ENCODE data around the gene IL12B. TPM values are rescaled to one million over a fixed set of nuclear protein-coding genes. Genes with fewer than 3 reads are reported as not detected.

Gene IL12B
- polyA plus RNA-seq, 1 donor: 0.09 TPM

GRCh38 chr5:159333545-159333925 is 3.2 kb upstream of the IL12B start:
- no peak overlapping the region for H3K4me3 ChIP-seq (ENCODE audit: low read length)
- H3K27ac ChIP-seq (ENCODE audit: low read length): no peak overlapping the region
- peaks cover 7% of the 10 kb centered on the region for H3K27me3 ChIP-seq (ENCODE audit: control insufficient read depth, insufficient read depth, low read length)
- no CpG with 5 or more reads among the region's 1 CpG for WGBS (ENCODE audit: insufficient coverage, low lambda C conversion rate)
- H3K4me1 ChIP-seq (ENCODE audit: control insufficient read depth, insufficient read depth, low read length): no peaks in the 10 kb centered on the region
- no peaks in the 10 kb centered on the region for H3K9me3 ChIP-seq (ENCODE audit: control insufficient read depth, low read depth, low read length)
- DNase-seq: no peak
- no peaks in the 10 kb centered on the region for H3K36me3 ChIP-seq (ENCODE audit: control insufficient read depth, insufficient read depth, low read length)

- H3K27me3 ChIP-seq (ENCODE audit: control insufficient read depth, insufficient read depth, low read length): peaks cover 10% of the 10 kb centered on the region
- no CpG with 5 or more reads among the region's 6 CpGs for WGBS (ENCODE audit: insufficient coverage, low lambda C conversion rate)
- H3K4me1 ChIP-seq (ENCODE audit: control insufficient read depth, insufficient read depth, low read length): no peaks in the 10 kb centered on the region
- no peak overlapping the region for H3K27ac ChIP-seq (ENCODE audit: low read length)
- H3K4me3 ChIP-seq (ENCODE audit: low read length): no peak overlapping the region
- no peaks in the 10 kb centered on the region for H3K9me3 ChIP-seq (ENCODE audit: control insufficient read depth, low read depth, low read length)
- DNase-seq: no peak
- H3K36me3 ChIP-seq (ENCODE audit: control insufficient read depth, insufficient read depth, low read length): no peaks in the 10 kb centered on the region
Observed at GRCh38 chr5:159332800-159333544, 2.7 kb upstream of the IL12B start.

GRCh38 chr5:159331093-159331973 is 1.0 kb upstream of the IL12B start:
- H3K27me3 ChIP-seq (ENCODE audit: control insufficient read depth, insufficient read depth, low read length): peaks cover 18% of the 10 kb centered on the region
- peak overlapping the region; percentile 37 for H3K4me3 ChIP-seq (ENCODE audit: low read length)
- DNase-seq: peak; percentile 43 to 71
- no peaks in the 10 kb centered on the region for H3K4me1 ChIP-seq (ENCODE audit: control insufficient read depth, insufficient read depth, low read length)
- H3K36me3 ChIP-seq (ENCODE audit: control insufficient read depth, insufficient read depth, low read length): no peaks in the 10 kb centered on the region
- H3K9me3 ChIP-seq (ENCODE audit: control insufficient read depth, low read depth, low read length): no peaks in the 10 kb centered on the region
- no CpG with 5 or more reads among the region's 50 CpGs for WGBS (ENCODE audit: insufficient coverage, low lambda C conversion rate)
- no peak overlapping the region for H3K27ac ChIP-seq (ENCODE audit: low read length)

- H3K27me3 ChIP-seq (ENCODE audit: control insufficient read depth, insufficient read depth, low read length): peaks cover 30% of the 10 kb centered on the region
- 80% methylated on average over 1 of the region's 4 CpGs for WGBS (ENCODE audit: insufficient coverage, low lambda C conversion rate)
- H3K27ac ChIP-seq (ENCODE audit: low read length): no peak overlapping the region
- no peaks in the 10 kb centered on the region for H3K9me3 ChIP-seq (ENCODE audit: control insufficient read depth, low read depth, low read length)
- H3K4me1 ChIP-seq (ENCODE audit: control insufficient read depth, insufficient read depth, low read length): no peaks in the 10 kb centered on the region
- H3K36me3 ChIP-seq (ENCODE audit: control insufficient read depth, insufficient read depth, low read length): no peaks in the 10 kb centered on the region
- no peak overlapping the region for H3K4me3 ChIP-seq (ENCODE audit: low read length)
- DNase-seq: no peak
Observed at GRCh38 chr5:159324986-159325385, 5.3 kb downstream of the IL12B start.

DNA sequence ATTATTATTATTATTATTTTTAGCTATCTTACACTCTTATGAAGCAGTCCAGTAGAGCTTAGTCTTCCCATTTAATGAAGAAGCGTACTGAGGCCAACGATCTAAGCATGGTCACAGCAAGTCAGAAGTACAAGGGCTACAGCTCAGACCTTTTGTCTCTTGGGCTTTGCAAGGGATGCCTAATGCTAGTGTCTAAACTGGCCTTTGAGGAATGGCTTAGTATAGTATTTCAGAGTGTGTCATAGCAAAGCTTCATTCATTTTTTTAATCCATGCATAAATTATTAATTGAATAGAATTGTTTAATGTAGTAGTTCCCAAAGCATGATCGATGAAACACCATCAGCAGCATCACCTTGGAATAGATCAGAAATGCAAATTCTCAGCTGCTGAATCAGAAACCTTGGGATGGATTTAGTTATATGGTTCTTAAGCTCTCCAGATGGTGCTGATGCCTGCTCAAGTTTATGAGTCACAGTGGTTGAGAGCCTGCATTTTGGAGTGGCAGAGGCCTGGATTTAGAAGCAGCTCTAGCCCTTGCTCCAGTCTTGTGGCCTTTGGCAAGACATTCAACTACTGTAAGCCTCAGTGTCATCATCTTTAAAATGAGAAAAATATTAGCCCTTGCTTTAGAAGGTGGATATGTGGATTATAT is 6.1 kb downstream of the IL12B start:
- no CpG with 5 or more reads among the region's 3 CpGs for WGBS (ENCODE audit: insufficient coverage, low lambda C conversion rate)
- Histone ChIP-seq H3K9me3 (ENCODE audit: control insufficient read depth, low read depth, low read length) (no peaks in the 10 kb centered on the region), H3K36me3 (ENCODE audit: control insufficient read depth, insufficient read depth, low read length) (no peaks in the 10 kb centered on the region), H3K27ac (ENCODE audit: low read length) (no peak overlapping the region), H3K4me1 (ENCODE audit: control insufficient read depth, insufficient read depth, low read length) (no peaks in the 10 kb centered on the region), H3K27me3 (ENCODE audit: control insufficient read depth, insufficient read depth, low read length) (peaks cover 29% of the 10 kb centered on the region), H3K4me3 (ENCODE audit: low read length) (no peak overlapping the region)
- DNase-seq: no peak

DNA sequence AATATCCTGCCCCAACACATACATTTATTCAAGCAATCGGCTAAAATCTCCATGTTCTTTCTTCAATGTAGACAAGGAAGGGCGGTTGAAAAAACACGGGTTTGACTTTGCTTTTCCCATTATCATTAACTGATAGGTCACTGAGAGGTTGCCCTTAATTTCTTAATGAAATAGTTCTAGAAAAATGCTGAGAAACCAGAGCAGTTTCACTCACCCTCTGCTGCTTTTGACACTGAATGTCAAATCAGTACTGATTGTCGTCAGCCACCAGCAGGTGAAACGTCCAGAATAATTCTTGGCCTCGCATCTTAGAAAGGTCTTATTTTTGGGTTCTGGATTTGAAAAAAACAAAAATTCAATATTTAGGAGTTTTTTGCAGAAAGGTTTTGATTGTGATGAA is 8.1 kb downstream of the IL12B start:
- 90% methylated on average over 2 of the region's 6 CpGs for WGBS (ENCODE audit: insufficient coverage, low lambda C conversion rate)
- Histone ChIP-seq H3K27me3 (ENCODE audit: control insufficient read depth, insufficient read depth, low read length) (peaks cover 20% of the 10 kb centered on the region), H3K36me3 (ENCODE audit: control insufficient read depth, insufficient read depth, low read length) (no peaks in the 10 kb centered on the region), H3K4me3 (ENCODE audit: low read length) (no peak overlapping the region), H3K9me3 (ENCODE audit: control insufficient read depth, low read depth, low read length) (no peaks in the 10 kb centered on the region), H3K4me1 (ENCODE audit: control insufficient read depth, insufficient read depth, low read length) (no peaks in the 10 kb centered on the region), H3K27ac (ENCODE audit: low read length) (no peak overlapping the region)
- DNase-seq: no peak

GRCh38 chr5:159319832-159320231 is 10.5 kb downstream of the IL12B start:
- H3K4me3 ChIP-seq (ENCODE audit: low read length): no peak overlapping the region
- WGBS (ENCODE audit: insufficient coverage, low lambda C conversion rate): no CpG with 5 or more reads among the region's 2 CpGs
- no peak for DNase-seq
- no peak overlapping the region for H3K27ac ChIP-seq (ENCODE audit: low read length)
- no peaks in the 10 kb centered on the region for H3K4me1 ChIP-seq (ENCODE audit: control insufficient read depth, insufficient read depth, low read length)
- peaks cover 8% of the 10 kb centered on the region for H3K27me3 ChIP-seq (ENCODE audit: control insufficient read depth, insufficient read depth, low read length)
- H3K9me3 ChIP-seq (ENCODE audit: control insufficient read depth, low read depth, low read length): no peaks in the 10 kb centered on the region
- H3K36me3 ChIP-seq (ENCODE audit: control insufficient read depth, insufficient read depth, low read length): no peaks in the 10 kb centered on the region

- H3K27me3 ChIP-seq (ENCODE audit: control insufficient read depth, insufficient read depth, low read length): peaks cover 7% of the 10 kb centered on the region
- no peaks in the 10 kb centered on the region for H3K36me3 ChIP-seq (ENCODE audit: control insufficient read depth, insufficient read depth, low read length)
- H3K27ac ChIP-seq (ENCODE audit: low read length): no peak overlapping the region
- no CpG with 5 or more reads among the region's 3 CpGs for WGBS (ENCODE audit: insufficient coverage, low lambda C conversion rate)
- H3K4me1 ChIP-seq (ENCODE audit: control insufficient read depth, insufficient read depth, low read length): no peaks in the 10 kb centered on the region
- no peak overlapping the region for H3K4me3 ChIP-seq (ENCODE audit: low read length)
- no peaks in the 10 kb centered on the region for H3K9me3 ChIP-seq (ENCODE audit: control insufficient read depth, low read depth, low read length)
- DNase-seq: no peak
Observed at GRCh38 chr5:159319363-159319762, 10.9 kb downstream of the IL12B start.

GRCh38 chr5:159318448-159318847 is 11.8 kb downstream of the IL12B start:
- Histone ChIP-seq H3K27ac (ENCODE audit: low read length) (no peak overlapping the region), H3K36me3 (ENCODE audit: control insufficient read depth, insufficient read depth, low read length) (no peaks in the 10 kb centered on the region), H3K9me3 (ENCODE audit: control insufficient read depth, low read depth, low read length) (no peaks in the 10 kb centered on the region), H3K4me1 (ENCODE audit: control insufficient read depth, insufficient read depth, low read length) (no peaks in the 10 kb centered on the region), H3K27me3 (ENCODE audit: control insufficient read depth, insufficient read depth, low read length) (peaks cover 9% of the 10 kb centered on the region), H3K4me3 (ENCODE audit: low read length) (no peak overlapping the region)
- WGBS (ENCODE audit: insufficient coverage, low lambda C conversion rate): no CpG with 5 or more reads among the region's 4 CpGs
- no peak for DNase-seq

DNA sequence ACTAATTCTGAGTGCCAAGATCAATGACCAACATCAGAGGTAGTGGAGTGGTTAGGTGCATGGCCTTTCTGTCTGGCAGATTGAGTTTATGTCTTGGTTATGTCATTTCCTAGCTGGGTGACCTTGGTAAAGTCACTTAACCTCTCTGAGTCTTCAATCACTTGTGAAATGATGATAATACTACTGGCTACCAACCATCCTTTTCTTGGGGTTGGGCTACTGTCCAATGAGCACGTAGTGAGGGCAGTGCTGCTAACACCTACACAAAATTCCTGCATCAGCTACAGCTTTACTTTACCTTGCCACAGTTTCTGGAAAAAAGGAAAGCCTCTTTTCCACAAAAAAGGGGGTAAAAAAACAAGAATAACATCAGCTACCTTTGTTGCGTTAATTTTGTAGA is 12.4 kb downstream of the IL12B start:
- Histone ChIP-seq H3K27ac (ENCODE audit: low read length) (no peak overlapping the region), H3K4me3 (ENCODE audit: low read length) (no peak overlapping the region), H3K27me3 (ENCODE audit: control insufficient read depth, insufficient read depth, low read length) (peaks cover 5% of the 10 kb centered on the region), H3K4me1 (ENCODE audit: control insufficient read depth, insufficient read depth, low read length) (no peaks in the 10 kb centered on the region), H3K9me3 (ENCODE audit: control insufficient read depth, low read depth, low read length) (no peaks in the 10 kb centered on the region), H3K36me3 (ENCODE audit: control insufficient read depth, insufficient read depth, low read length) (no peaks in the 10 kb centered on the region)
- no CpG with 5 or more reads among the region's 2 CpGs for WGBS (ENCODE audit: insufficient coverage, low lambda C conversion rate)
- DNase-seq: no peak

Measured in large intestine (tissue), 3 donors.